ENCODE measurements around the gene MOGAT1.

MOGAT1 gene

DNA sequence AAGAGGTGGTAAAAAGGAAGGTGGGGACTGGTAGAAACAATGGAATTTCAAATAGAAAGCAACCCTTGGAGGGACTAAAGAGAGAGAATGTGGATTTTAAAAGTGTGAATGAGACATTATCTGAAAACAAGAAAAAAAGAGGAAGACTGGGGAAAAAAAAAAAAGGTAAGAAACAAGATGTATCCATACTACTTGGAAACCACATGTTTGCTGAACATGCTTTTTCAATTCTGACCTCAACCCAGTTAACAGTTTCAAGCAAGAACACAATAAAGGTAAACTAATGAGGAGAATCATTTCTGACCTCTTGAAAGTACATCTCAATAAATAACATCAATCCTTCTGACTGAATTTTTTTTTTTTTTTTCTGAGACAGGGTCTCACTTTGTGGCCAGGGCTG is 18.2 kb upstream of the MOGAT1 start:
- H3K27ac ChIP-seq: no peak overlapping the region
- TF ChIP-seq, protein P1, sequence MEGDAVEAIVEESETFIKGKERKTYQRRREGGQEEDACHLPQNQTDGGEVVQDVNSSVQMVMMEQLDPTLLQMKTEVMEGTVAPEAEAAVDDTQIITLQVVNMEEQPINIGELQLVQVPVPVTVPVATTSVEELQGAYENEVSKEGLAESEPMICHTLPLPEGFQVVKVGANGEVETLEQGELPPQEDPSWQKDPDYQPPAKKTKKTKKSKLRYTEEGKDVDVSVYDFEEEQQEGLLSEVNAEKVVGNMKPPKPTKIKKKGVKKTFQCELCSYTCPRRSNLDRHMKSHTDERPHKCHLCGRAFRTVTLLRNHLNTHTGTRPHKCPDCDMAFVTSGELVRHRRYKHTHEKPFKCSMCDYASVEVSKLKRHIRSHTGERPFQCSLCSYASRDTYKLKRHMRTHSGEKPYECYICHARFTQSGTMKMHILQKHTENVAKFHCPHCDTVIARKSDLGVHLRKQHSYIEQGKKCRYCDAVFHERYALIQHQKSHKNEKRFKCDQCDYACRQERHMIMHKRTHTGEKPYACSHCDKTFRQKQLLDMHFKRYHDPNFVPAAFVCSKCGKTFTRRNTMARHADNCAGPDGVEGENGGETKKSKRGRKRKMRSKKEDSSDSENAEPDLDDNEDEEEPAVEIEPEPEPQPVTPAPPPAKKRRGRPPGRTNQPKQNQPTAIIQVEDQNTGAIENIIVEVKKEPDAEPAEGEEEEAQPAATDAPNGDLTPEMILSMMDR (IDR thresholded peaks at IDR 0.05): no peak
- no peak for TF ChIP-seq ZFX (IDR thresholded peaks at IDR 0.05; ENCODE audit: borderline replicate concordance)

DNA sequence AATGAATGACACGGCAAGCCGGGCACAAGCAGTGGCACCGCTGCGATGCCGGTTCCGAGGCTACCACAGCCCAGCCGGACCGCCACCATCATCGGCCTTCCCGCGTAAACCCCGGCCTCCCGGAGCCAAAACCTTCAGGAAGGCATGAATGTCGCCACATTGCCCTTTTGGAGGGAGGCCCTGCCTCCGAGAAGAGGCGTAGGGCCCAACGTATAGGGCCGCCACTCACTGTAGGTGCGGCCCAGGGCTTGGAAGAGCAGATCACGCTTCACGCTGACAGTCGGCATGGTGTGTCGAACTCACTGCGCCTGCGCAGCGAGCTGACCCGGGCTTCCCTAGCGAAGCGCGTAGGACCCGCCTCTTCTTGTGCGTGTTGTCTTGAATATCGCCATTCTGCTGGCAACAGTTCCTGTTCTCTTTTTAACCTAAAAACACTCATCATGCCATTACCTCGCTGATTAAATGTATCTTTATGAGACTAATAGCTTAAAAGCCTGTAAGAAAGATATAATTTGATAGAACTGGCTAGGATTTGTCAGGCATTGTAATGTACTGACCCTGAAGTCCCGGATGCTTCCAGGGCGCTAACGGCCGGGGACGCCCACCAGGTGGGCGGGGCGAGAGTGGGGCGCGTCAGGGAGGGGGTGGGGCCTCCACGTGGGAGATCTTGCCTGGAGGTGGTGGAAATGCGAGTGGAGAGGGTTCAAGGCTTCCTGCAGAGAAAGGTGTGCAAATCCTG is 15.5 kb upstream of the MOGAT1 start, which contains the start of gene FARSB:
Gene FARSB (minus strand): TSS at position 306 of the 739 bp plus-strand sequence. CDS start 19 bp downstream, at position 287.
- TF ChIP-seq, protein P1 (IDR thresholded peaks at IDR 0.05): no peak
- no peak for TF ChIP-seq ZFX (IDR thresholded peaks at IDR 0.05; ENCODE audit: borderline replicate concordance)
- peak within 1 kb of the TSS; percentile 95 for H3K27ac ChIP-seq

DNA sequence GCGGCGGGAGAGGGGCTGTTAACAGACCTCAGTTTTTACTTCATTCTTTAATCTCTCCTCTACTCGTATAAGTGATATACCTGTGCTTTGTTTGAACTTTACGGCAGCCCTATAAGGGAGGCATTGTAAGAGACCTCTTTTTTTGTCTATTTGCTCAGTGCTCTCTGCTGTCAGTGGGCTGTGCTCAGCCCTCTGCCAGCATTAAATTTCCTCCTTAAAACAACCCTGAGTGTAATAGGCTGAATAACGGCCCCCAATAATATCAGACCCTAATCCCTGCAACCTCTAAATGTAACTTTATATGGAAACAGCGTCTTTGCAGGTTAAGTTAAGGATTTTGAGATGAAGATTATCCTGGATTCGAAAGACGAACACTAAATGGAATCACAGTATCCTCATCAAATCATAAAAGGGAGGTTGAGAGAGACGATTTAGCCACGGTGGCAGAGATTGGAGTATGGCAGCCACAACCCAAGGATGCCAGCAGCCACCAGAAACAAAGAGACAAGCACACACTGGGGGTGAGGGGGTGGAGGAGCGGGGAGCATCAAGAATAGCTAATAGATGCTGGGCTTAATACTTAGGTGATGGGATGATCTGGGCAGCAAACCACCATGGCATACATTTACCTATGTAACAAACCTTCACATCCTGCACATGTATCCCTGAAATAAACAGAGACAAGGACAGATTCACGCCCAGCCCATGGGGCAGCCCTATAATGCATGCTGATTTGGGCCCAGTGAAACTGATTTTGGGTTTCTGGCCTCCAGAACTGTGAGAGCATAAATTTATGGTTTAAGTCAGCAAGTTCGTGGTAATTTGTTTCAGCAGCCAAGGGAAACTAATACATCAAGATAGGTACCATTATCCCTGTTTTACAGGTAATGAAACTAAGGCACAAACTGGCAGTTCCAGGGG is 14.7 kb upstream of the MOGAT1 start:
- H3K27ac ChIP-seq: peak overlapping the region; percentile 95
- no peak for TF ChIP-seq ZFX (IDR thresholded peaks at IDR 0.05; ENCODE audit: borderline replicate concordance)
- TF ChIP-seq, protein P1 (IDR thresholded peaks at IDR 0.05): no peak

DNA sequence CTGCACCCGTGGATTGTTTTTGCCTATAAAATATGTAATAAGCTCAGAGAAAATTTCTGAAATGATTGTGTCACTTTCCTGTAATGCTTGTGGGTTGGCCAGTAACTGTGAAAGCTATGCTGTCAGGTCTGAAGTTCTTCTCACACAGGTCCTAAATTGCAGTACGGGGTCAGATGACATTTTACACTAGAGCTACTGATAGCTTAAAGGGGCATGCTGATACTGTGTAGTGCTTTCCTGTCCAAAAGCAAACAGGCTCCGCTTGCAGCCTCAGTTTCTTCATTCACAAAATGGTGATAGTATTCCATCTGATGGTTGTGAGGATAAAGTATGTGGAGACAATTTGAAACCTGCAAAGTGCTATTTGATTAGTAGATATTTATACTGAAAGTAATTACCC is 8.0 kb upstream of the MOGAT1 start:
- no peak for TF ChIP-seq ZFX (IDR thresholded peaks at IDR 0.05; ENCODE audit: borderline replicate concordance)
- TF ChIP-seq, protein P1 (IDR thresholded peaks at IDR 0.05): no peak

DNA sequence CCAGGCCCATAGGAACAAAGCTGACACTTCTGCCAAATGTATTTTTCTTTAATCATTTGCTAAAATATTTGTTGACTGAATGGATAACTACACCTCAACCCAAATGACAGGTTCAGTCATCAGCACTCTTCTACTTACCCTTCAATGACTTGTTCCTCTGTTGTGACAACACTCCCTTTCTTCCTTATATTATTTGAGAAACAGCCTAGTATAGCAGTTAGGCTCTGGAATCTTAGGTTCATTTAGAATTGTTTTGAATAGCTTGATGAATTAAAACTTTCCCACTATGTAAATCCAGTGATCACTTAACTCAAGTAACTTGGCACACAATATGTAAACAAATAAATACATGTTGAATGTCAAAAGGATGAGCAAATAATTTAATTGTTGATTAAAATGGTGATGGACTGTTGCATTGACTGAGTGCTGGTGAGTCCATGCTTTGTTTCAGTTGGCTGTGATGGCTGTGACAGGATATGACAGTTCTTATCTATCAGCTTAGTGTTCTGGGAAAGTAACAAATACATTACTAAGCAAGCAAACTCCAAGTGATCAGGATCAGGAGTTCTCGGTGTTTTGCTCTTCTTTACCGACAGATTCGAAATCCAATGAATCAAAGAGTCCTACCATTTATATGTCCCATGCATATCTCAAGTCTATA is 2.8 kb upstream of the MOGAT1 start:
- TF ChIP-seq, protein P1 (IDR thresholded peaks at IDR 0.05): no peak
- TF ChIP-seq ZFX (IDR thresholded peaks at IDR 0.05; ENCODE audit: borderline replicate concordance): no peak
- H3K27ac ChIP-seq: peak overlapping the region; percentile 25; the same call in 1 of the 2 replicates

More for the DNA sequence above, 8.0 kb upstream of the MOGAT1 start:
- H3K27ac ChIP-seq: no peak overlapping the region

DNA sequence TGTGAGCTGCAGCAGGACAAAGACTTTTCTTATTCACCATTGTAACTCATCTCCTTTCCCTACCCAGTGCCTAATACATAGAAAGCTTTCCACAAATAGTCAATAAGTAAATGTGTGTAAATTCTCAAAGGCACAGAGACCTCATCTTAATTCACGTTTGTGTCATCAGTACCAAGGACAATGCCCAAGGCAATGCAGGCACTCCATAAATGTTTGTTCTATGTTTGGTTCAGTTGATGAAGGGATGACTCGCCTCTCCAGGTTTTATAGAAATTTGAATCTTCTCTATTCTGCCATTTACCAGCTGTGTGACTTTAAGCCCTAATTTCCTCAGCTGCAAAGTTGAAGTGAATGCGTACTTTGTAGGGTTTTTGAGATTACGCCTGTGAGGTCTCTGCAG is 2.1 kb upstream of the MOGAT1 start:
- TF ChIP-seq, protein P1 (IDR thresholded peaks at IDR 0.05): no peak
- no peak for TF ChIP-seq ZFX (IDR thresholded peaks at IDR 0.05; ENCODE audit: borderline replicate concordance)
- peak overlapping the region; percentile 25; the same call in 1 of the 2 replicates for H3K27ac ChIP-seq

Data from 22Rv1 (cell line).